ENCODE results near the gene ASB5.

ASB5 gene

DNA sequence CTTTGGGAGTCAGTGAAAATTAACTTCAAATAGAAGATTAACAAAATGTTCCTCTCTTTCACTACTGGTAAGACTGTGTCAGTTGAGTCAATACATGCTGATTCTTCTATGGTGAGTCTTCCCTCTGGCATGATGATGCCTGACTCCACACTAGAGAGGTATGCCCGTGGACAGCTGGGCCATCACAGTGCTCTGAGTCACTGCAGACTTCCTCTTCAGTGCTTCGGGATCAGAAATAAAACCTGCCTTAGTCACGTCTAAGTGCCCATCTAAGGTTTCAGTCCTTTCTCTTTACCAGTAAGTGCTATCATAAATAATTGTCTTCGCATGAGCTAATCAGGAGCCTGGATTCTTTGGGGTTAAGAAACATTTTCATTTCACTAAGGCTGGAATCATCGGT is 1.6 kb upstream of the ASB5 start:
- peak; percentile 99 for ATAC-seq
- TF ChIP-seq SNAI2 (CRISPR knock-in tag; IDR thresholded peaks at IDR 0.05), result no peak
- TF ChIP-seq, protein P1, sequence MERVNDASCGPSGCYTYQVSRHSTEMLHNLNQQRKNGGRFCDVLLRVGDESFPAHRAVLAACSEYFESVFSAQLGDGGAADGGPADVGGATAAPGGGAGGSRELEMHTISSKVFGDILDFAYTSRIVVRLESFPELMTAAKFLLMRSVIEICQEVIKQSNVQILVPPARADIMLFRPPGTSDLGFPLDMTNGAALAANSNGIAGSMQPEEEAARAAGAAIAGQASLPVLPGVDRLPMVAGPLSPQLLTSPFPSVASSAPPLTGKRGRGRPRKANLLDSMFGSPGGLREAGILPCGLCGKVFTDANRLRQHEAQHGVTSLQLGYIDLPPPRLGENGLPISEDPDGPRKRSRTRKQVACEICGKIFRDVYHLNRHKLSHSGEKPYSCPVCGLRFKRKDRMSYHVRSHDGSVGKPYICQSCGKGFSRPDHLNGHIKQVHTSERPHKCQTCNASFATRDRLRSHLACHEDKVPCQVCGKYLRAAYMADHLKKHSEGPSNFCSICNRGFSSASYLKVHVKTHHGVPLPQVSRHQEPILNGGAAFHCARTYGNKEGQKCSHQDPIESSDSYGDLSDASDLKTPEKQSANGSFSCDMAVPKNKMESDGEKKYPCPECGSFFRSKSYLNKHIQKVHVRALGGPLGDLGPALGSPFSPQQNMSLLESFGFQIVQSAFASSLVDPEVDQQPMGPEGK (CRISPR knock-in tag; IDR thresholded peaks at IDR 0.05; ENCODE audit: borderline replicate concordance), result peak; percentile 70; the same call in 1 of the 2 replicates
- peak; percentile 98 for TF ChIP-seq ISL1 (CRISPR knock-in tag; IDR thresholded peaks at IDR 0.05)
- peak; percentile 92 for TF ChIP-seq TOX (CRISPR knock-in tag; IDR thresholded peaks at IDR 0.05; ENCODE audit: borderline replicate concordance)
- peak; percentile 11; the same call in 1 of the 2 replicates for TF ChIP-seq ZNF8 (CRISPR knock-in tag; IDR thresholded peaks at IDR 0.05)

DNA sequence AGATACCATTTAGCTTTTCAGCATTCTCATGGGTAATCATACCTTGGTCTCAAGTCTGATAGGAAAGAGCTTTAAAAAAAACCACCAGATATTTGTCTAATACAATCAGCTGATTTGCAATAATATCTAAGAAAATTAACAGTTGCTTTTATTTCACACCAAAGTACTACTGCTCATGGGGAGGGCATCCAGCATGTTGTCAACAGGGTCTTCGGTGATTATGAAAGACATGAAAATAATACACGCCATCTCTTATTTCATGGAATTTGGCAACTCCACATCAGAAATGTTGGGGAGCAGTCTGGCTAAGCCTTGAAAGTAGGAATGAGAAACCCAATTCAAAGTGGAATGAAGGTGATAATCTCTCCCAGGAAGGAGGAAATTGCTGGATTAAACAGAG is 3.0 kb downstream of the ASB5 start:
- TF ChIP-seq, protein P2, sequence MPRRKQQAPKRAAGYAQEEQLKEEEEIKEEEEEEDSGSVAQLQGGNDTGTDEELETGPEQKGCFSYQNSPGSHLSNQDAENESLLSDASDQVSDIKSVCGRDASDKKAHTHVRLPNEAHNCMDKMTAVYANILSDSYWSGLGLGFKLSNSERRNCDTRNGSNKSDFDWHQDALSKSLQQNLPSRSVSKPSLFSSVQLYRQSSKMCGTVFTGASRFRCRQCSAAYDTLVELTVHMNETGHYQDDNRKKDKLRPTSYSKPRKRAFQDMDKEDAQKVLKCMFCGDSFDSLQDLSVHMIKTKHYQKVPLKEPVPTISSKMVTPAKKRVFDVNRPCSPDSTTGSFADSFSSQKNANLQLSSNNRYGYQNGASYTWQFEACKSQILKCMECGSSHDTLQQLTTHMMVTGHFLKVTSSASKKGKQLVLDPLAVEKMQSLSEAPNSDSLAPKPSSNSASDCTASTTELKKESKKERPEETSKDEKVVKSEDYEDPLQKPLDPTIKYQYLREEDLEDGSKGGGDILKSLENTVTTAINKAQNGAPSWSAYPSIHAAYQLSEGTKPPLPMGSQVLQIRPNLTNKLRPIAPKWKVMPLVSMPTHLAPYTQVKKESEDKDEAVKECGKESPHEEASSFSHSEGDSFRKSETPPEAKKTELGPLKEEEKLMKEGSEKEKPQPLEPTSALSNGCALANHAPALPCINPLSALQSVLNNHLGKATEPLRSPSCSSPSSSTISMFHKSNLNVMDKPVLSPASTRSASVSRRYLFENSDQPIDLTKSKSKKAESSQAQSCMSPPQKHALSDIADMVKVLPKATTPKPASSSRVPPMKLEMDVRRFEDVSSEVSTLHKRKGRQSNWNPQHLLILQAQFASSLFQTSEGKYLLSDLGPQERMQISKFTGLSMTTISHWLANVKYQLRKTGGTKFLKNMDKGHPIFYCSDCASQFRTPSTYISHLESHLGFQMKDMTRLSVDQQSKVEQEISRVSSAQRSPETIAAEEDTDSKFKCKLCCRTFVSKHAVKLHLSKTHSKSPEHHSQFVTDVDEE (CRISPR knock-in tag; IDR thresholded peaks at IDR 0.05), result no peak
- TF ChIP-seq OSR1 (CRISPR knock-in tag; IDR thresholded peaks at IDR 0.05) (no peak), PPARA (CRISPR knock-in tag; IDR thresholded peaks at IDR 0.05; ENCODE audit: borderline replicate concordance) (no peak), ZNF70 (CRISPR knock-in tag; IDR thresholded peaks at IDR 0.05) (no peak), ARNTL (CRISPR knock-in tag; IDR thresholded peaks at IDR 0.05; ENCODE audit: borderline replicate concordance, low read depth) (no peak), BACH2 (CRISPR knock-in tag; IDR thresholded peaks at IDR 0.05; ENCODE audit: borderline replicate concordance) (no peak)
- TF ChIP-seq, protein P1 (CRISPR knock-in tag; IDR thresholded peaks at IDR 0.05; ENCODE audit: borderline replicate concordance), result no peak
- TF ChIP-seq, protein P3, sequence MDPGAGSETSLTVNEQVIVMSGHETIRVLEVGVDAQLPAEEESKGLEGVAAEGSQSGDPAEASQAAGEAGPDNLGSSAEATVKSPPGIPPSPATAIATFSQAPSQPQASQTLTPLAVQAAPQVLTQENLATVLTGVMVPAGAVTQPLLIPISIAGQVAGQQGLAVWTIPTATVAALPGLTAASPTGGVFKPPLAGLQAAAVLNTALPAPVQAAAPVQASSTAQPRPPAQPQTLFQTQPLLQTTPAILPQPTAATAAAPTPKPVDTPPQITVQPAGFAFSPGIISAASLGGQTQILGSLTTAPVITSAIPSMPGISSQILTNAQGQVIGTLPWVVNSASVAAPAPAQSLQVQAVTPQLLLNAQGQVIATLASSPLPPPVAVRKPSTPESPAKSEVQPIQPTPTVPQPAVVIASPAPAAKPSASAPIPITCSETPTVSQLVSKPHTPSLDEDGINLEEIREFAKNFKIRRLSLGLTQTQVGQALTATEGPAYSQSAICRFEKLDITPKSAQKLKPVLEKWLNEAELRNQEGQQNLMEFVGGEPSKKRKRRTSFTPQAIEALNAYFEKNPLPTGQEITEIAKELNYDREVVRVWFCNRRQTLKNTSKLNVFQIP (CRISPR knock-in tag; IDR thresholded peaks at IDR 0.05; ENCODE audit: borderline replicate concordance, low read depth), result no peak
- no peak for ATAC-seq

- no peak for TF ChIP-seq ZFP30 (CRISPR knock-in tag; IDR thresholded peaks at IDR 0.05)
- no peak for TF ChIP-seq PPARA (CRISPR knock-in tag; IDR thresholded peaks at IDR 0.05; ENCODE audit: borderline replicate concordance)
- no peak for ATAC-seq
Measured at GRCh38 chr4:176262243-176262642, 6.8 kb downstream of the ASB5 start.

DNA sequence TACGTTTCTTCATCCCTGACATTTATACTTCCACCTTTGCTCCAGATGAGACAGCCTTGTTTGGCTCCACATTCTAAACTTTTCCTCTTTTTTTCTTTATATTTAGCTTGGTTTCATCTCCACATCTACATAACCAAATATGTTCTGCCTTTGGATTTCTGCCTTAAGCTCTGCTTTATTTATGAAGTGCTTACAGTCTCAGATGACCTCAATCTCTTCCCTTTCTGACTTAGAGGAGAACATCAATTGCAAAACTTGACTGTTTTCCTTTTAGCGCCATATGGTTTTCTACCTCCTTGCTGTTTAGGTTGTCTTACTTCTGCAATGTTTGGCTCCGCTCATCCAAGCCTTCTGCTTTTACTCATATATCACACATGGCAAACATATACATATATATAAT is 7.5 kb downstream of the ASB5 start:
- ATAC-seq, result no peak
- TF ChIP-seq ZNF70 (CRISPR knock-in tag; IDR thresholded peaks at IDR 0.05), result no peak
- no peak for TF ChIP-seq TOX (CRISPR knock-in tag; IDR thresholded peaks at IDR 0.05; ENCODE audit: borderline replicate concordance)
- no peak for TF ChIP-seq ZFP3 (CRISPR knock-in tag; IDR thresholded peaks at IDR 0.05)
- TF ChIP-seq, protein P2 (CRISPR knock-in tag; IDR thresholded peaks at IDR 0.05), result no peak
- no peak for TF ChIP-seq BACH2 (CRISPR knock-in tag; IDR thresholded peaks at IDR 0.05; ENCODE audit: borderline replicate concordance)
- no peak for TF ChIP-seq TCF4 (CRISPR knock-in tag; IDR thresholded peaks at IDR 0.05; ENCODE audit: borderline replicate concordance)
- no peak for TF ChIP-seq OSR1 (CRISPR knock-in tag; IDR thresholded peaks at IDR 0.05)
- TF ChIP-seq ZFP30 (CRISPR knock-in tag; IDR thresholded peaks at IDR 0.05), result no peak
- no peak for TF ChIP-seq RARB (CRISPR knock-in tag; IDR thresholded peaks at IDR 0.05)
- TF ChIP-seq CSDC2 (CRISPR knock-in tag; IDR thresholded peaks at IDR 0.05), result no peak
- no peak for TF ChIP-seq ZC3H10 (CRISPR knock-in tag; IDR thresholded peaks at IDR 0.05)
- TF ChIP-seq ESRRG (CRISPR knock-in tag; IDR thresholded peaks at IDR 0.05), result no peak
- no peak for TF ChIP-seq CSRNP3 (CRISPR knock-in tag; IDR thresholded peaks at IDR 0.05)
